ENCODE measurements around the gene MOCS3. TPM values are rescaled to one million over a fixed set of nuclear protein-coding genes. Genes with fewer than 3 reads are reported as not detected.

The MOCS3 gene
- total and polyA plus RNA-seq, 2 of the 13 experiments (the other 11 are each of a cell fraction or from before 2014, with no cell fraction given): 3.7 to 8.4 TPM

GRCh38 chr20:50915424-50915823, 43.2 kb upstream of the MOCS3 start:
- peaks cover 10 to 48% of the 10 kb centered on the region in 2 experiments for H3K36me3 ChIP-seq (replicated peaks in 1 of 2; ENCODE audit: control insufficient read depth in 1 of 2, insufficient read depth in 2 of 2, low read length in 2 of 2)
- CTCF ChIA-PET (ENCODE audit: low intra/inter-chr PET ratio, low total read pairs): no interaction called here
- DNase-seq (ENCODE audit: low spot score) (no peak), FAIRE-seq (no peak), ATAC-seq (no peak)
- no peaks in the 10 kb centered on the region for H3K27me3 ChIP-seq (ENCODE audit: control insufficient read depth in 1 of 2, insufficient read depth in 2 of 2, low read length in 2 of 2)
- peaks cover 69% of the 10 kb centered on the region for H4K20me1 ChIP-seq (ENCODE audit: insufficient read depth, low read length)
- peaks cover 94% of the 10 kb centered on the region for H3K79me2 ChIP-seq (ENCODE audit: insufficient read depth, low read length)
- H3K9ac ChIP-seq (ENCODE audit: insufficient read depth, low read depth, low read length): no peak overlapping the region
- no peak overlapping the region for H2AFZ ChIP-seq (ENCODE audit: low read length)
- no peaks in the 10 kb centered on the region for H3K9me3 ChIP-seq (ENCODE audit: low read length)
- POLR2A ChIA-PET: interaction anchor here (1.3 kb wide), 1 partner anchor 15 kb away, joined by 5 read pairs; no protein-coding TSS in a partner anchor
- intact Hi-C loops (cut with micrococcal nuclease; ENCODE audit: unreplicated experiment): no loop called here
- H3K27ac ChIP-seq (ENCODE audit: extremely low read length, insufficient read depth, low read length): no peak overlapping the region
- in situ Hi-C loops (cut with HindIII; ENCODE audit: extremely low pct_ligation_motif_present, low pct_unique_long_range_greater_than_20kb): no loop called here
- TF ChIP-seq ESRRA (CRISPR knock-in tag; IDR thresholded peaks at IDR 0.05; ENCODE audit: low read depth): no peak
- TF ChIP-seq THYN1 (CRISPR knock-in tag; IDR thresholded peaks at IDR 0.05; ENCODE audit: borderline replicate concordance, low read depth): no peak
- TF ChIP-seq NPAS2 (CRISPR knock-in tag; IDR thresholded peaks at IDR 0.05; ENCODE audit: borderline replicate concordance): no peak
- TF ChIP-seq ZSCAN25 (CRISPR knock-in tag; IDR thresholded peaks at IDR 0.05): no peak
- TF ChIP-seq ZNF567 (CRISPR knock-in tag; IDR thresholded peaks at IDR 0.05; ENCODE audit: borderline replicate concordance): no peak
- no peak for TF ChIP-seq YY1 (IDR thresholded peaks at IDR 0.05; ENCODE audit: insufficient read depth, insufficient replicate concordance, low read depth, low read length)
- peaks cover 13% of the 10 kb centered on the region for H3K4me1 ChIP-seq (ENCODE audit: insufficient read depth, low read length)
- no peak overlapping the region for H3K4me3 ChIP-seq (replicated peaks in 1 of 3; ENCODE audit: insufficient read depth in 1 of 3, low read depth in 2 of 3, low read length in 3 of 3)
- 96% methylated on average over 3 of the region's 3 CpGs for WGBS (ENCODE audit: low lambda C conversion rate)
- H3K4me2 ChIP-seq (ENCODE audit: low read depth, low read length): no peak overlapping the region
- no TSS peak for BruUV-seq (replicated peaks)

- ATAC-seq: no peak; the same call in 2 of the 3 replicates
Measured at GRCh38 chr20:50916257-50916656, 42.4 kb upstream of the MOCS3 start.

More at GRCh38 chr20:50916257-50916656, 42.4 kb upstream of the MOCS3 start:
- no peaks in the 10 kb centered on the region for H3K27me3 ChIP-seq (ENCODE audit: control insufficient read depth in 1 of 2, insufficient read depth in 2 of 2, low read length in 2 of 2)
- FAIRE-seq (no peak), DNase-seq (ENCODE audit: low spot score) (no peak)
- no peak overlapping the region for H3K9ac ChIP-seq (ENCODE audit: insufficient read depth, low read depth, low read length)
- in situ Hi-C loops (cut with HindIII; ENCODE audit: extremely low pct_ligation_motif_present, low pct_unique_long_range_greater_than_20kb): no loop called here
- H3K36me3 ChIP-seq (replicated peaks in 1 of 2; ENCODE audit: control insufficient read depth in 1 of 2, insufficient read depth in 2 of 2, low read length in 2 of 2): peaks cover 10 to 46% of the 10 kb centered on the region in 2 experiments
- peaks cover 67% of the 10 kb centered on the region for H4K20me1 ChIP-seq (ENCODE audit: insufficient read depth, low read length)
- TF ChIP-seq ZNF772 (CRISPR knock-in tag; IDR thresholded peaks at IDR 0.05): no peak
- TF ChIP-seq, protein P1, sequence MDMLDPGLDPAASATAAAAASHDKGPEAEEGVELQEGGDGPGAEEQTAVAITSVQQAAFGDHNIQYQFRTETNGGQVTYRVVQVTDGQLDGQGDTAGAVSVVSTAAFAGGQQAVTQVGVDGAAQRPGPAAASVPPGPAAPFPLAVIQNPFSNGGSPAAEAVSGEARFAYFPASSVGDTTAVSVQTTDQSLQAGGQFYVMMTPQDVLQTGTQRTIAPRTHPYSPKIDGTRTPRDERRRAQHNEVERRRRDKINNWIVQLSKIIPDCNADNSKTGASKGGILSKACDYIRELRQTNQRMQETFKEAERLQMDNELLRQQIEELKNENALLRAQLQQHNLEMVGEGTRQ (IDR thresholded peaks at IDR 0.05; ENCODE audit: low read depth, low read length): no peak
- TF ChIP-seq, protein P1 (CRISPR knock-in tag; IDR thresholded peaks at IDR 0.05; ENCODE audit: borderline replicate concordance): peak; percentile 29; the same call in 1 of the 2 replicates
- ChIA-PET POLR2A (interaction anchor here (1.3 kb wide), 1 partner anchor 14 kb away, joined by 5 read pairs; no protein-coding TSS in a partner anchor), CTCF (ENCODE audit: low intra/inter-chr PET ratio, low total read pairs) (no interaction called here)
- BruUV-seq (replicated peaks): no TSS peak
- no peak overlapping the region for H3K4me2 ChIP-seq (ENCODE audit: low read depth, low read length)
- intact Hi-C loops (cut with micrococcal nuclease; ENCODE audit: unreplicated experiment): no loop called here
- H3K9me3 ChIP-seq (ENCODE audit: low read length): no peaks in the 10 kb centered on the region
- peaks cover 12% of the 10 kb centered on the region for H3K4me1 ChIP-seq (ENCODE audit: insufficient read depth, low read length)
- WGBS (ENCODE audit: low lambda C conversion rate): 92% methylated on average over 5 of the region's 5 CpGs
- no peak overlapping the region for H2AFZ ChIP-seq (ENCODE audit: low read length)
- H3K27ac ChIP-seq (ENCODE audit: extremely low read length, insufficient read depth, low read length): no peak overlapping the region
- H3K4me3 ChIP-seq (replicated peaks in 1 of 3; ENCODE audit: insufficient read depth in 1 of 3, low read depth in 2 of 3, low read length in 3 of 3): no peak overlapping the region
- H3K79me2 ChIP-seq (ENCODE audit: insufficient read depth, low read length): peaks cover 94% of the 10 kb centered on the region

All from HepG2 (cell line).